ENCODE data around the gene SNAPC2. TPM values are rescaled to one million over a fixed set of nuclear protein-coding genes. Genes with fewer than 3 reads are reported as not detected.

SNAPC2 gene
- polyA plus RNA-seq, 1 donor (not counting 4 experiments of a cell fraction or from before 2014, with no cell fraction given), result 10.7 TPM

DNA sequence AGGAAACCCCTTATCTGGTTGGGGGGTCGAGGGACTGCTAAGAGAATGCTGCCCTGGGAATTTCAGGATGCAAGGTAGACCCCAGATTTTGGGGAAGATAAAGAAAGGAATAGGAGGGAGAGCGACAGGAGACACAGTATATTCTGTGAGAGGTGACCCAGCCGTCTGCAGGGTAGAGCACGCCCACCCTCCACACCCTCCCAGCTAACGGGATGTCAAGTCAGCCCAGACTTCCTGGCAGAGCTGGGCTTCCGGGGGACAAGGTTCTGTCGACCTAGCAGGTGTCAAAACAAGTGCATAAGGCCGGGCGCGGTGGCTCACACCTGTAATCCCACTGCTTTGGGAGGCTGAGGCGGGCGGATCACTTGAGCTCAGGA is 45.3 kb upstream of the SNAPC2 start:
- Histone ChIP-seq H3K27ac (ENCODE audit: control insufficient read depth, insufficient read depth, low read length) (no peak overlapping the region), H4K20me1 (ENCODE audit: control insufficient read depth, extremely low read depth, insufficient read depth, low read length) (peaks cover 2% of the 10 kb centered on the region), H3K27me3 (ENCODE audit: control insufficient read depth, extremely low read depth, insufficient read depth, low read length) (peaks cover 38% of the 10 kb centered on the region), H3K9ac (ENCODE audit: control insufficient read depth, extremely low read depth, insufficient read depth, low read length) (no peak overlapping the region), H3K79me2 (ENCODE audit: control insufficient read depth, insufficient read depth, low read length) (no peaks in the 10 kb centered on the region), H3K9me1 (ENCODE audit: control insufficient read depth, extremely low read depth, insufficient read depth, low read length) (no peaks in the 10 kb centered on the region), H3K9me3 (ENCODE audit: control insufficient read depth, low read depth, low read length) (no peaks in the 10 kb centered on the region), H3K4me3 (ENCODE audit: control insufficient read depth in 2 of 3, extremely low read depth in 1 of 3, insufficient read depth in 2 of 3, low read depth in 1 of 3, low read length in 3 of 3) (no peak overlapping the region), H2AFZ (ENCODE audit: control insufficient read depth, low read length) (no peak overlapping the region), H3K4me1 (ENCODE audit: control insufficient read depth, extremely low read depth, insufficient read depth, low read length) (peaks cover 13% of the 10 kb centered on the region), H3K36me3 (ENCODE audit: control insufficient read depth in 2 of 2, extremely low read depth in 1 of 2, insufficient read depth in 2 of 2, low read length in 2 of 2) (no peaks in the 10 kb centered on the region), H3K4me2 (ENCODE audit: control insufficient read depth, extremely low read depth, insufficient read depth, low read depth, low read length) (no peak overlapping the region)
- FAIRE-seq (no peak), DNase-seq (ENCODE audit: low read depth, low spot score) (no peak)
- TF ChIP-seq CTCF (optimal IDR thresholded peaks at IDR 0.05 in 1 of 3, IDR thresholded peaks at IDR 0.05 in 1 of 3, conservative IDR thresholded peaks at IDR 0.05 in 1 of 3; ENCODE audit: extremely low read depth in 1 of 3, insufficient read depth in 2 of 3, low read length in 3 of 3) (no peak), EZH2 (IDR thresholded peaks at IDR 0.05; ENCODE audit: low read length) (no peak)
- dilution Hi-C loops (cut with MboI; ENCODE audit: extremely low pct_ligation_motif_present, low sequenced_read_pairs), result no loop called here

GRCh38 chr19:7877249-7877836 is 42.8 kb upstream of the SNAPC2 start:
- Histone ChIP-seq H3K27me3 (ENCODE audit: control insufficient read depth, extremely low read depth, insufficient read depth, low read length) (peaks cover 36% of the 10 kb centered on the region), H2AFZ (ENCODE audit: control insufficient read depth, low read length) (no peak overlapping the region), H3K36me3 (ENCODE audit: control insufficient read depth in 2 of 2, extremely low read depth in 1 of 2, insufficient read depth in 2 of 2, low read length in 2 of 2) (no peaks in the 10 kb centered on the region), H4K20me1 (ENCODE audit: control insufficient read depth, extremely low read depth, insufficient read depth, low read length) (no peaks in the 10 kb centered on the region), H3K4me3 (ENCODE audit: control insufficient read depth in 2 of 3, extremely low read depth in 1 of 3, insufficient read depth in 2 of 3, low read depth in 1 of 3, low read length in 3 of 3) (no peak overlapping the region), H3K9me1 (ENCODE audit: control insufficient read depth, extremely low read depth, insufficient read depth, low read length) (no peaks in the 10 kb centered on the region), H3K27ac (ENCODE audit: control insufficient read depth, insufficient read depth, low read length) (no peak overlapping the region), H3K4me2 (ENCODE audit: control insufficient read depth, extremely low read depth, insufficient read depth, low read depth, low read length) (no peak overlapping the region), H3K4me1 (ENCODE audit: control insufficient read depth, extremely low read depth, insufficient read depth, low read length) (peaks cover 1% of the 10 kb centered on the region), H3K9ac (ENCODE audit: control insufficient read depth, extremely low read depth, insufficient read depth, low read length) (no peak overlapping the region), H3K9me3 (ENCODE audit: control insufficient read depth, low read depth, low read length) (no peaks in the 10 kb centered on the region), H3K79me2 (ENCODE audit: control insufficient read depth, insufficient read depth, low read length) (no peaks in the 10 kb centered on the region)
- FAIRE-seq, result no peak
- TF ChIP-seq EZH2 (IDR thresholded peaks at IDR 0.05; ENCODE audit: low read length), result no peak
- no peak for DNase-seq (ENCODE audit: low read depth, low spot score)
- dilution Hi-C loops (cut with MboI; ENCODE audit: extremely low pct_ligation_motif_present, low sequenced_read_pairs), result no loop called here

Measured in keratinocyte (primary cell).